Hepatocyte (in vitro differentiated cells): ENCODE data around the gene CALD1. TPM values are rescaled to one million over a fixed set of nuclear protein-coding genes. Genes with fewer than 3 reads are reported as not detected.

Source experiments
- DNase-seq: peaks from one replicate; pipeline ENCODE4 v3.0.0-alpha.2; 2016; ENCODE audit warnings: low spot score
- H2AFZ ChIP-seq: fragments of 200-600 bp; sonication (generic); 2 replicates; pipeline ENCODE4 v1.6.0; 2016; ENCODE audit warnings: antibody characterized with exemption, mild to moderate bottlenecking
- H3K27ac ChIP-seq: fragments of 200-600 bp; sonication (generic); 2 replicates; pipeline ENCODE4 v1.5.1; 2016; ENCODE audit warnings: mild to moderate bottlenecking
- H3K27me3 ChIP-seq: fragments of 200-600 bp; sonication (generic); 2 replicates; pipeline ENCODE4 v1.6.1; 2016
- H3K36me3 ChIP-seq: fragments of 200-600 bp; sonication (generic); replicated peaks from 2 replicates; pipeline ENCODE4 v1.5.1; 2016; ENCODE audit warnings: low read depth; ENCODE audit not compliant: insufficient read depth
- H3K4me1 ChIP-seq: fragments of 200-600 bp; sonication (generic); 2 replicates; pipeline ENCODE4 v1.5.1; 2016; ENCODE audit warnings: mild to moderate bottlenecking, moderate library complexity; ENCODE audit not compliant: insufficient read depth
- H3K4me2 ChIP-seq: fragments of 200-600 bp; sonication (generic); 2 replicates; pipeline ENCODE4 v1.6.0; 2016
- H3K4me3 ChIP-seq: fragments of 200-600 bp; sonication (generic); 2 replicates; pipeline ENCODE4 v1.5.1; 2016; ENCODE audit warnings: mild to moderate bottlenecking
- H3K79me2 ChIP-seq: fragments of 200-600 bp; sonication (generic); 2 replicates; pipeline ENCODE4 v1.6.0; 2017; ENCODE audit warnings: mild to moderate bottlenecking
- H3K9me2 ChIP-seq: fragments of 200-600 bp; sonication (generic); replicated peaks from 2 replicates; pipeline ENCODE4 v1.6.0; 2017; ENCODE audit warnings: mild to moderate bottlenecking; ENCODE audit not compliant: insufficient read depth
- H3K9me3 ChIP-seq: fragments of 200-600 bp; sonication (generic); 2 replicates; pipeline ENCODE4 v1.5.1; 2016; ENCODE audit warnings: low read depth, mild to moderate bottlenecking
- H4K20me1 ChIP-seq: fragments of 200-600 bp; sonication (generic); 2 replicates; pipeline ENCODE4 v1.6.0; 2016; ENCODE audit warnings: mild to moderate bottlenecking; ENCODE audit not compliant: insufficient read depth, poor library complexity, severe bottlenecking
- EZH2 ChIP-seq: fragments of 200-600 bp; sonication (generic); IDR thresholded peaks from 2 replicates; pipeline ENCODE4 v1.6.1; 2016; ENCODE audit warnings: antibody characterized with exemption, mild to moderate bottlenecking, borderline replicate concordance
- EZH2phosphoT487 ChIP-seq: fragments of 200-600 bp; sonication (generic); IDR thresholded peaks from one replicate; pipeline ENCODE4 v1.6.1; 2018; ENCODE audit warnings: antibody characterized with exemption, mild to moderate bottlenecking, low read depth, moderate library complexity; ENCODE audit not compliant: unreplicated experiment, severe bottlenecking
- whole genome bisulfite sequencing: methylation state at CpG from one replicate; pipeline ENCODE4 v1.1.6; 2016; ENCODE audit warnings: low lambda C conversion rate; ENCODE audit errors: missing lambda C conversion rate; 5-methylcytosine and 5-hydroxymethylcytosine counted together
- polyA plus RNA-seq: library from polyadenylated mRNA; unstranded; fragments of >200 nt; fragmentation: Nextera tagmentation; extraction: Ambion mirVana; gene quantifications from 2 replicates; pipeline ENCODE4 v1.2.1, GENCODE V29; 2016
- total RNA-seq: library from RNA; depleted of rRNA; stranded (reverse); fragments of >200 nt; gene quantifications from 2 replicates; pipeline ENCODE4 v1.2.3, GENCODE V29; 2014
- TF ChIP-seq, protein P1 (sequence below): fragments of 200-600 bp; sonication (generic); IDR thresholded peaks from 2 replicates; pipeline ENCODE4 v1.5.1; 2016; ENCODE audit warnings: antibody characterized with exemption, mild to moderate bottlenecking; ENCODE audit not compliant: poor library complexity

CALD1 gene
- total and polyA plus RNA-seq, 2 experiments from 2014 or later, result 207 to 333 TPM

- DNase-seq, result no peak
- Histone ChIP-seq H3K4me2 (peak overlapping the region; percentile 12), H2AFZ (peak overlapping the region; percentile 4)
Observed at GRCh38 chr7:134741907-134742635, 37.4 kb upstream of the CALD1 start.

DNA sequence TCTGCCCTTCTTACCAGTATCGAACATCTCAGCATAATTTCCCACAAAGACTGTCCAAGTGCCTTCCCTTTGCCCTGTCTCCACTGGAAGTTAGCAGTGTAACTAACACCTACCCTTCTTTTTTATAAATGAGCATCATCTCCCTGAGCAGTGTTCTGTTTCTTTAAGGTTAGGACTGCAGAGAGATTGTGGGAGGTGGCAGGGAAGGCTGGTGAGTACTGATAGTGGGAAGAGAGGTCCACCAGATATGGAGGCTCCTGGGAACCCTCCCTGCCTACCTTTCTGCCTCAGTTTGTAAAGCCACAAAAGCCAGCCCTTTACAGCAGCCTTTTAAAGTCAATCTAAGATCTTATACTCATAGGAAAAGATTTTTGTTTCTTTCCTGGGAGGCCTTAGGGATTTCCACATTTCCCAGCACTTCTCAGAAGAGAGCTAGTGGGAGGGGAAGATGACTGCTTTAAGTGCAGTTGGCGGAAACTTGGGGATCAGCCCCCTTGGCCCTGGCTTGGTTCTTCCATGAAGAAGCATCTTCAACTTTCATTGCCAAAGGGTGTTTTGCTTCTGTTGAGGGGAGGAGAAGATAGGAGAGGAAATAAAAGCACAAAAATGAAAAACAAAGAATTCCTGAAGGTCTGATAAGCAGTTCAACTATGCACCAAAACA, 36.6 kb upstream of the CALD1 start:
- Histone ChIP-seq H3K4me1 (peaks cover 8% of the 10 kb centered on the region), H3K9me3 (no peaks in the 10 kb centered on the region), H3K36me3 (no peaks in the 10 kb centered on the region), H3K27ac (peak overlapping the region; percentile 50), H3K4me2 (peak overlapping the region; percentile 12), H4K20me1 (no peaks in the 10 kb centered on the region), H3K27me3 (no peaks in the 10 kb centered on the region), H3K79me2 (no peaks in the 10 kb centered on the region), H3K4me3 (no peak overlapping the region), H2AFZ (peak overlapping the region; percentile 4), H3K9me2 (no peaks in the 10 kb centered on the region)
- WGBS, result 87% methylated on average over 2 of the region's 2 CpGs
- no peak for DNase-seq
- TF ChIP-seq EZH2 (no peak), EZH2phosphoT487 (no peak)
- TF ChIP-seq, protein P1, sequence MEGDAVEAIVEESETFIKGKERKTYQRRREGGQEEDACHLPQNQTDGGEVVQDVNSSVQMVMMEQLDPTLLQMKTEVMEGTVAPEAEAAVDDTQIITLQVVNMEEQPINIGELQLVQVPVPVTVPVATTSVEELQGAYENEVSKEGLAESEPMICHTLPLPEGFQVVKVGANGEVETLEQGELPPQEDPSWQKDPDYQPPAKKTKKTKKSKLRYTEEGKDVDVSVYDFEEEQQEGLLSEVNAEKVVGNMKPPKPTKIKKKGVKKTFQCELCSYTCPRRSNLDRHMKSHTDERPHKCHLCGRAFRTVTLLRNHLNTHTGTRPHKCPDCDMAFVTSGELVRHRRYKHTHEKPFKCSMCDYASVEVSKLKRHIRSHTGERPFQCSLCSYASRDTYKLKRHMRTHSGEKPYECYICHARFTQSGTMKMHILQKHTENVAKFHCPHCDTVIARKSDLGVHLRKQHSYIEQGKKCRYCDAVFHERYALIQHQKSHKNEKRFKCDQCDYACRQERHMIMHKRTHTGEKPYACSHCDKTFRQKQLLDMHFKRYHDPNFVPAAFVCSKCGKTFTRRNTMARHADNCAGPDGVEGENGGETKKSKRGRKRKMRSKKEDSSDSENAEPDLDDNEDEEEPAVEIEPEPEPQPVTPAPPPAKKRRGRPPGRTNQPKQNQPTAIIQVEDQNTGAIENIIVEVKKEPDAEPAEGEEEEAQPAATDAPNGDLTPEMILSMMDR, result no peak

More at GRCh38 chr7:134741907-134742635, 37.4 kb upstream of the CALD1 start:
- Histone ChIP-seq H3K79me2 (no peaks in the 10 kb centered on the region), H4K20me1 (no peaks in the 10 kb centered on the region), H3K4me1 (peaks cover 15% of the 10 kb centered on the region), H3K27ac (peak overlapping the region; percentile 50), H3K4me3 (no peak overlapping the region), H3K9me3 (no peaks in the 10 kb centered on the region), H3K27me3 (no peaks in the 10 kb centered on the region), H3K9me2 (no peaks in the 10 kb centered on the region), H3K36me3 (no peaks in the 10 kb centered on the region)
- no peak for TF ChIP-seq EZH2
- TF ChIP-seq, protein P1, result no peak
- TF ChIP-seq EZH2phosphoT487, result no peak
- 40% methylated on average over 3 of the region's 3 CpGs for WGBS

DNA sequence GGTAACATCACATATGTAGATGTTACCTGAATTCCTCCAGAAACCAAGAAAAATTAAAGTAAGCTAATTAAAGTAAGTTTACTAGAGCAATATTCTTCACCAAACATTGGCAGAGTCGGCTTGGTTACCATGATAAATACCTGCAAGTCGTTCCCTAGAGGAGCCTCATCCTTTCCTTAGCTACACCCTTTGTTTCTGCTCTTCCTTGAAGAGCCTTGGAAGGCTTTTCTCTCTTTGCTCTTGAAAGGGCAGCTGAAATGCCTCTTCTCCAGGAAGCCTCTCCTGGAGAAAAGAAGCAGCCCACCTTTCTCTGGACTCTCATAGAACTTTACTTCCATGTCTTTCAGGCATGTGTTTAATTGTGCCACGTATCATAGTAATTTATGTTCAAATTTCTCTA, 34.9 kb upstream of the CALD1 start:
- H3K79me2 ChIP-seq, result no peaks in the 10 kb centered on the region
- H3K4me2 ChIP-seq, result no peak overlapping the region
- no peak for DNase-seq
- H3K36me3 ChIP-seq, result no peaks in the 10 kb centered on the region
- H3K9me2 ChIP-seq, result no peaks in the 10 kb centered on the region
- no peaks in the 10 kb centered on the region for H3K9me3 ChIP-seq
- WGBS, result 74% methylated on average over 3 of the region's 3 CpGs
- no peak overlapping the region for H3K27ac ChIP-seq
- no peak overlapping the region for H2AFZ ChIP-seq
- no peak overlapping the region for H3K4me3 ChIP-seq
- no peak for TF ChIP-seq EZH2phosphoT487
- no peak for TF ChIP-seq EZH2
- TF ChIP-seq, protein P1, result no peak
- H3K27me3 ChIP-seq, result no peaks in the 10 kb centered on the region
- H3K4me1 ChIP-seq, result peaks cover 8% of the 10 kb centered on the region
- H4K20me1 ChIP-seq, result no peaks in the 10 kb centered on the region
